ENCODE results near the gene EMP3.

EMP3 gene

DNA sequence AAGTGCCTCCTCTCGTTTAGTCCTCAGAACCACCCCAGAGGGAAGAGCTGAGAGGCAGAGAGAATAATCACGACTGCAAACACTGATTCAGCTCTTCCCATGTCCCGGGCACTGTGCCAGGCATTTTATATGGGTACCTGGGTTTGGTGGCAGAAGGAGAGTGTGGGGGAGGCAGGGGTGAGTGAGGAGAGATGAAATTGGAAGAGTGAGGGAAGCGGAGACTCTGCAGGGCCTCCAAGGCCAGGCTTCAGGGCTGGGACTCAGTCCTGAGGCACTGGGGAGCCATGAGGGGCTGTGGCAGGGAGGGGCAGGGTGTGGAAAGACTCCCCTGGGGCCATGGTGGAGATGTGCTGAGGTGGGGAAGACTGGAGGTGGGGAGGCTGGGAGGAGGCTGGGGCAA lies 47.6 kb downstream of the EMP3 start:
- no peak overlapping the region for H3K4me3 ChIP-seq (ENCODE audit: low read depth, low read length)
- TF ChIP-seq, protein P1, sequence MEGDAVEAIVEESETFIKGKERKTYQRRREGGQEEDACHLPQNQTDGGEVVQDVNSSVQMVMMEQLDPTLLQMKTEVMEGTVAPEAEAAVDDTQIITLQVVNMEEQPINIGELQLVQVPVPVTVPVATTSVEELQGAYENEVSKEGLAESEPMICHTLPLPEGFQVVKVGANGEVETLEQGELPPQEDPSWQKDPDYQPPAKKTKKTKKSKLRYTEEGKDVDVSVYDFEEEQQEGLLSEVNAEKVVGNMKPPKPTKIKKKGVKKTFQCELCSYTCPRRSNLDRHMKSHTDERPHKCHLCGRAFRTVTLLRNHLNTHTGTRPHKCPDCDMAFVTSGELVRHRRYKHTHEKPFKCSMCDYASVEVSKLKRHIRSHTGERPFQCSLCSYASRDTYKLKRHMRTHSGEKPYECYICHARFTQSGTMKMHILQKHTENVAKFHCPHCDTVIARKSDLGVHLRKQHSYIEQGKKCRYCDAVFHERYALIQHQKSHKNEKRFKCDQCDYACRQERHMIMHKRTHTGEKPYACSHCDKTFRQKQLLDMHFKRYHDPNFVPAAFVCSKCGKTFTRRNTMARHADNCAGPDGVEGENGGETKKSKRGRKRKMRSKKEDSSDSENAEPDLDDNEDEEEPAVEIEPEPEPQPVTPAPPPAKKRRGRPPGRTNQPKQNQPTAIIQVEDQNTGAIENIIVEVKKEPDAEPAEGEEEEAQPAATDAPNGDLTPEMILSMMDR (IDR thresholded peaks at IDR 0.05; ENCODE audit: low read depth, low read length, missing control alignments): no peak
- DNase-seq (ENCODE audit: low read depth): no peak

- no peak overlapping the region for H3K4me3 ChIP-seq (ENCODE audit: low read depth, low read length)
- no peak for DNase-seq (ENCODE audit: low read depth)
- TF ChIP-seq, protein P1 (IDR thresholded peaks at IDR 0.05; ENCODE audit: low read depth, low read length, missing control alignments): no peak
These were observed 48.2 kb downstream of the EMP3 start for GRCh38 chr19:48373567-48373966.

GRCh38 chr19:48378194-48378570 lies 52.8 kb downstream of the EMP3 start:
- DNase-seq (ENCODE audit: low read depth): no peak
- H3K4me3 ChIP-seq (ENCODE audit: low read depth, low read length): no peak overlapping the region
- TF ChIP-seq, protein P1 (IDR thresholded peaks at IDR 0.05; ENCODE audit: low read depth, low read length, missing control alignments): no peak

DNA sequence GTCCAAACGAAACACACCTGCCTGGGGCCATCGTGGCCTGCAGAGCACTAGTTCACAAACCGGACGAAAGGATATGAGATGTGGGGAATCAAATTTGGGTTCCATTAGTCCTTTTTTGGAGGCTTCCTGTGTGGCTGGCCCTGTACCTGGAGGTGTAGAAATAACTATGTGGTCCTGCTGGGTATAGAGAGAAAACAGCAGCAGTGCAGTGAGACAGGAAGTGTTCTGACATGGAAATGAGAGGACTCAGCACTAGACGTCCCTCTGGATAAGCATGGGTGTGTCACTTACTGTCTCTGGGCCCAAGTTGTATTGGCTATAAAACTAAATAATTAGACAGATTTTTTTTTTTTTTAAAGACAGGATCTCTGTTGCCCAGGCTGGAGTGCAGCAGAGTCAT lies 53.7 kb downstream of the EMP3 start:
- H3K4me3 ChIP-seq (ENCODE audit: low read depth, low read length): no peak overlapping the region

More for the DNA sequence above, 53.7 kb downstream of the EMP3 start:
- TF ChIP-seq, protein P1 (IDR thresholded peaks at IDR 0.05; ENCODE audit: low read depth, low read length, missing control alignments): no peak
- DNase-seq (ENCODE audit: low read depth): no peak
